GM18861 (cell line): ENCODE data around the gene HSPA12A.

Experiments used
- ATAC-seq: cut with Tn5 transposase; IDR thresholded peaks from one replicate; pipeline ENCODE4 v1.9.1; 2021; ENCODE audit not compliant: unreplicated experiment

Gene HSPA12A

GRCh38 chr10:116633216-116633600 is 109.2 kb downstream of the HSPA12A start:
- ATAC-seq: no peak

GRCh38 chr10:116632596-116633215 is 109.7 kb downstream of the HSPA12A start:
- no peak for ATAC-seq

GRCh38 chr10:116631871-116632295 is 110.5 kb downstream of the HSPA12A start:
- no peak for ATAC-seq

GRCh38 chr10:116630020-116630419 is 112.3 kb downstream of the HSPA12A start:
- no peak for ATAC-seq

- no peak for ATAC-seq
Measured at GRCh38 chr10:116629340-116629739, 113.0 kb downstream of the HSPA12A start.

GRCh38 chr10:116627386-116627933 is 114.9 kb downstream of the HSPA12A start:
- no peak for ATAC-seq

GRCh38 chr10:116626815-116627214 is 115.6 kb downstream of the HSPA12A start:
- no peak for ATAC-seq

- no peak for ATAC-seq
Measured at GRCh38 chr10:116625845-116626244, 116.5 kb downstream of the HSPA12A start.

GRCh38 chr10:116621934-116622655 is 120.3 kb downstream of the HSPA12A start:
- ATAC-seq: no peak

- no peak for ATAC-seq
Measured at GRCh38 chr10:116621476-116621875, 120.9 kb downstream of the HSPA12A start.
